Urinary bladder (tissue), 4 donors: Measurements from ENCODE around the gene XKR3. TPM values are rescaled to one million over a fixed set of nuclear protein-coding genes. Genes with fewer than 3 reads are reported as not detected.
"Not testable (repeated sequence)": the region's sequence is repeated elsewhere in the genome, so short reads cannot be mapped to it uniquely, and the experiment has no call there.

ENCODE experiments used
- DNase-seq: peaks from one replicate; pipeline ENCODE4 v3.0.0-alpha.2; 2015; ENCODE audit errors: extremely low spot score
- H3K27ac ChIP-seq: one replicate; pipeline ENCODE4 v1.5.1; 2013; ENCODE audit warnings: low read depth, mild to moderate bottlenecking, moderate library complexity
- H3K36me3 ChIP-seq: one replicate; pipeline ENCODE4 v1.6.1; 2013; ENCODE audit warnings: mild to moderate bottlenecking, moderate library complexity; ENCODE audit not compliant: insufficient read depth
- H3K4me1 ChIP-seq: one replicate; pipeline ENCODE4 v1.6.1; 2013; ENCODE audit warnings: mild to moderate bottlenecking, moderate library complexity; ENCODE audit not compliant: insufficient read depth
- H3K4me3 ChIP-seq: one replicate; pipeline ENCODE4 v1.5.1; 2013; ENCODE audit warnings: low read depth, low read length
- WGBS: extraction: QIAGEN DNeasy Blood & Tissue Kit; methylation state at CpG from one replicate; pipeline ENCODE4 v1.1.7; 2013; 5-methylcytosine and 5-hydroxymethylcytosine counted together
- polyA plus RNA-seq: library from polyadenylated mRNA; stranded (reverse); fragments of 200-250 nt; gene quantifications from one replicate; pipeline ENCODE4 v1.2.3, GENCODE V29; 2013
- small RNA-seq: library from RNA; depleted of rRNA; stranded (forward); fragments of <200 nt; gene quantifications from one replicate; pipeline ENCODE3, GENCODE V24; 2014
- total RNA-seq: library from RNA; depleted of rRNA; stranded (reverse); fragments of >200 nt; gene quantifications from one replicate; pipeline ENCODE4 v1.2.3, GENCODE V29; 2014
- donor health status: healthy with polysubstance abuse.
- donor health status: healthy.

XKR3 gene
- total and polyA plus RNA-seq, 2 donors, result not detected

DNA sequence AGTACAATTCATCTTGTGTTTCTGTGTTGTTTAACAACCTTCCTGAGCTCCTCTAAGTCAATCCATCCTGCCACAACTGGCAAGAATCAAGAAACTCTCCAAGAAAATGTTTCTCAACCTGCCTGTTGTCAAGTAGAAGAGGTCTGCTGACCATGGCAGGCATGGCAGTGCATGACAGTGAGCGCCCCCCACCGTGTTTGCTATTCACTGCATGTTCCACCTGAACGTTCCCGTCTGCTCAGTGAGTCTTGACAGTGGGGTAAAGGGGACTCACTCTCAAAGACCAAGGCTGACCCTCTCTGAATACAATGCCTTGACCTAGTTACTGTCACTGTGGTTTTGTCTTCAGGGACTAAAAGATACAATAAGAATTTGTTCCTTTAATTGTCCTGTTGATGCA lies 75.9 kb downstream of the XKR3 start:
- not testable (repeated sequence) for H3K36me3 ChIP-seq, H3K27ac ChIP-seq, DNase-seq, H3K4me3 ChIP-seq, H3K4me1 ChIP-seq
- 46% methylated on average over 4 of the region's 4 CpGs for WGBS

DNA sequence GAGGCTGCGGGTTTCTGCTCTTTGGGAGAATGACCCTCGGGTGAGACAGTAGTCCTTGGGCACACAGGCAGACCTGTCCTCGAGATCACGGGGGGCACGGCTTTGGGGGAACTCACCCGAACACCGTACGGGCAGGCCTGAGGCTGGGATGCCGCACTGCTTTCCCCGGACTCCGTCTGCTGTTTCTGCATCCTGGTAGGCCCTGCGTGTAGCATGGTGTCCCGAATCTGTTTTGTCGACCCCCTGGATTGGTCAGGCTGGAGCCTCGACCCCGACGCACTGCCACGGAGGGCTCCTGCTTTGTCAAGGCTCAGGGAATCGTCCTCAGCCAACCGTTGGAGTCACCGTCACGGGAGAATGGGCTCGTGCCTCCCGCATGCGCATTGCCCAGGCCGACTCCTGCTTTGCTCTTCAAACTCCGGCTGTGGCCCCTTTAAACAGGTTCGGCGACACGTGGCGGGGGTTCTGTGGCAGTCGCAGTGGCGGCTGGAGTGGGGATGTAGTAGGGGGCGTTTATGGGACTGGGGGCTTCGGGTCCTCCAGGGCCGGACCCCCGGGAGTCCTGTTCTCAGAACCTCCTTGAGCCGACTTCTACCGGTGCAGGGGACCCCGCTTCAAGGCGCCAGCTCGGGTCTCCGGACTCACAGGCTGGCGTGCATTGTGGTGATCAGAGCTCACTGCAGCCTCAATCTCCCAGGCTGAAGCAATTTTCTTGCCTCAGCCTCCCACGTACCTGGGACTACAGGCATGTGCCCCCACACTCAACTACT lies 76.9 kb downstream of the XKR3 start:
- 83% methylated on average over 44 of the region's 45 CpGs for WGBS
- not testable (repeated sequence) for DNase-seq, H3K4me1 ChIP-seq, H3K27ac ChIP-seq, H3K36me3 ChIP-seq, H3K4me3 ChIP-seq

DNA sequence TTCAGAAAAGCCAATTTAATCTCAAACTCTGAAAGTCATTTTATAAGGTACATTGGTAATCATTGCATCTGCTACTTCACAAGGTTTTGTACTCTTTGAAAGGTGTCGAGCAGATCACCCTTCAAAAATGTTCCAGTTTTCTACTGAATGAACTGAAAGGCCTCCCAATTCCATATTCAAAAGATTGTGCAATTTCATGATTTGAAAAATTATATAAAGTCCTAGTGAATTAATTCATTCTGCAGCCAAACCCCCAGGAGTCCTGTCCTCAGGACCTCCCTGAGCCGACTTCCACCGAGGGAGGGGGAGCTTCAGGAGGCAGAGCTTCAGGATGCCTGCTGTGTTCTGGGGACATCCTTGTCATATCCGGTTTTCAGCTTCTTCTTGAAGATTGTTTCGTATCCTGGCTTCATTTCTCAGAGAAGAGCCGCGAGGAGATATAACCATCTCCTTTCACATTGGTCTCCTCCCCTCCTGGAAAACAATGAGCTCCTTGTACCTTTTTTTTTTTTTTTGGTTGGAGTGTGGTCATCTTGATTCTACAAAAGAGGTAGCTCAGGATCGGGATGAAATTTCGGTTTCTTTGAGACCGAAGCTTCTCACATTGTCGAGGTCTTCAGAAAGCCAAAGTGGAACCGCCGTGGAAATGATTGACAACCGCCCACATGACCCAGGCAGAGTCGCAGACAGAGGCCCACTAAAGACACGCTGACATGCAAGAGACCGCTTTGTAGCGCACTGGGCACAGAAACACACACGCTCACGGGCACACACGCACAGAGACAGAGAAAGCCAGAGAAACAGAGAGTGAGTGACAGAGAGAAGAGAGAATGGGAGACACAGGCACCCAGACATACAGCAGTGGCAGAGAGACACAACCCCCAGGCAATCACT lies 77.7 kb downstream of the XKR3 start:
- 89% methylated on average over 21 of the region's 21 CpGs for WGBS
- not testable (repeated sequence) for H3K36me3 ChIP-seq, H3K4me1 ChIP-seq, H3K4me3 ChIP-seq, DNase-seq, H3K27ac ChIP-seq

DNA sequence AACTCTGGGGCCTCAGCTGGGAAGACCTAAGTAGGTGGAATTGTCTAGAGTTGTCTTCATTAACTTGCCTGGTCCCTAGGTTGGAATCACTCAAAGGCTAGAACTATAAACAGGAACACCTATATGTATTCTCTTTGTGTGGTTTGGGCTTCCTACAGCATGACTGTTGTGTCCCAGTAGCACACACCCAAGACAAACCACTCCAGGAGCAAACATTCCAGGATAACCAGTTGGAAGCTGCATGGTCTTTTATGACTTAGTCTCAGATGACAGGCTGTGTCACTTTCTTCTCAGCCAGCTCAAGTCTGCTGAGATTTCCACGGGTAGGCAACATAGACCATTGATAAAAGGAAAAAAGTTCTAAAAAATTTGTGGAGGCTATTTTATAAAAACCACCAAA lies 90.9 kb downstream of the XKR3 start:
- 35% methylated on average over 1 of the region's 1 CpG for WGBS
- H3K36me3 ChIP-seq, DNase-seq, H3K27ac ChIP-seq, H3K4me3 ChIP-seq, H3K4me1 ChIP-seq: not testable (repeated sequence)

Small RNAs within 50 kb of the gene (small RNA-seq; reads per million reads assigned to genes)
- gene GPM6BP3, result not detected

Other genes with a start within 250 kb of the XKR3 start
- gene CCT8L2, start 232.6 kb downstream of the XKR3 start, total RNA-seq, result not detected
- gene CCT8L2, start 232.6 kb downstream of the XKR3 start, polyA plus RNA-seq, result not detected
- not detected for gene GAB4, start 182.8 kb upstream of the XKR3 start, total RNA-seq
- gene GAB4, start 182.8 kb upstream of the XKR3 start, polyA plus RNA-seq, result not detected